Neural cell (in vitro differentiated cells): ENCODE results near the gene ACOXL. TPM values are rescaled to one million over a fixed set of nuclear protein-coding genes. Genes with fewer than 3 reads are reported as not detected.

ENCODE experiments used
- H2AFZ ChIP-seq: fragments of 200-600, 300-800 bp; sonication (generic), shearing (Covaris generic); 2 replicates; pipeline ENCODE4 v1.6.0; 2014; ENCODE audit warnings: low read depth, mild to moderate bottlenecking, antibody characterized with exemption, low read length, moderate library complexity
- H3F3A ChIP-seq: fragments of 200-600 bp; shearing (Covaris generic); 2 replicates; pipeline ENCODE4 v1.6.1; 2016; ENCODE audit warnings: mild to moderate bottlenecking, moderate library complexity, mixed read lengths, antibody characterized with exemption, low read length; ENCODE audit not compliant: insufficient read depth, poor library complexity, severe bottlenecking
- H3K27ac ChIP-seq: fragments of 200-600, 300-800 bp; sonication (generic), shearing (Covaris generic); 2 replicates; pipeline ENCODE4 v1.5.1; 2014; ENCODE audit warnings: mild to moderate bottlenecking, low read length, moderate library complexity
- H3K27me3 ChIP-seq: fragments of 300-800, 200-600 bp; sonication (generic), shearing (Covaris generic); 2 replicates; pipeline ENCODE4 v1.6.0; 2014; ENCODE audit warnings: mild to moderate bottlenecking, low read depth, low read length, moderate library complexity; ENCODE audit not compliant: insufficient read depth
- H3K36me3 ChIP-seq: fragments of 300-800, 200-600 bp; sonication (generic), shearing (Covaris generic); 2 replicates; pipeline ENCODE4 v1.5.1; 2014; ENCODE audit warnings: mild to moderate bottlenecking, antibody characterized with exemption, low read length, moderate library complexity; ENCODE audit not compliant: insufficient read depth
- H3K4me2 ChIP-seq: fragments of 300-800, 200-600 bp; sonication (generic), shearing (Covaris generic); 2 replicates; pipeline ENCODE4 v1.6.0; 2014; ENCODE audit warnings: mild to moderate bottlenecking, low read length
- H3K4me3 ChIP-seq: fragments of 300-800, 200-600 bp; sonication (generic), shearing (Covaris generic); 2 replicates; pipeline ENCODE4 v1.5.1; 2014; ENCODE audit warnings: mild to moderate bottlenecking, low read length, moderate library complexity
- H3K79me2 ChIP-seq: fragments of 200-600 bp; shearing (Covaris generic); replicated peaks from 2 replicates; pipeline ENCODE4 v1.6.0; 2014; ENCODE audit warnings: mild to moderate bottlenecking, low read length, moderate library complexity; ENCODE audit not compliant: insufficient read depth
- H3K9ac ChIP-seq: fragments of 300-800, 200-600 bp; sonication (generic), shearing (Covaris generic); 2 replicates; pipeline ENCODE4 v1.6.1; 2016; ENCODE audit warnings: mild to moderate bottlenecking, low read length, mixed read lengths
- H3K9me2 ChIP-seq: fragments of 200-600 bp; shearing (Covaris generic); 2 replicates; pipeline ENCODE4 v1.6.1; 2016; ENCODE audit warnings: mild to moderate bottlenecking, low read length, mixed read lengths; ENCODE audit not compliant: insufficient read depth
- H3K9me3 ChIP-seq: fragments of 200-600, 300-800 bp; sonication (generic), shearing (Covaris generic); 2 replicates; pipeline ENCODE4 v1.6.1; 2016; ENCODE audit warnings: mild to moderate bottlenecking, mixed run types, low read length, moderate library complexity, mixed read lengths
- H4K20me1 ChIP-seq: fragments of 200-600 bp; shearing (Covaris generic); 2 replicates; pipeline ENCODE4 v1.6.1; 2016; ENCODE audit warnings: mild to moderate bottlenecking, mixed run types; ENCODE audit not compliant: insufficient read depth
- CTCF ChIP-seq: fragments of 450-650 bp; IDR thresholded peaks from 2 replicates; pipeline ENCODE4 v1.5.1; 2014; ENCODE audit warnings: antibody characterized with exemption, mild to moderate bottlenecking, moderate library complexity; ENCODE audit not compliant: poor library complexity, severe bottlenecking
- EP300 ChIP-seq: fragments of 450-650 bp; conservative IDR thresholded peaks from 2 replicates; pipeline ENCODE4 v1.6.1; 2014; ENCODE audit warnings: antibody characterized with exemption, mild to moderate bottlenecking, moderate library complexity; ENCODE audit not compliant: poor library complexity, severe bottlenecking
- EZH2 ChIP-seq: fragments of 200-600, 300-800 bp; shearing (Covaris generic), sonication (generic); IDR thresholded peaks from 2 replicates; pipeline ENCODE4 v1.6.1; 2014; ENCODE audit warnings: antibody characterized with exemption, low read length, borderline replicate concordance, mild to moderate bottlenecking; ENCODE audit not compliant: insufficient read depth, poor library complexity, severe bottlenecking
- MXI1 ChIP-seq: fragments of 450-650 bp; conservative IDR thresholded peaks from 2 replicates; pipeline ENCODE4 v1.6.1; 2014; ENCODE audit warnings: antibody characterized with exemption, mild to moderate bottlenecking; ENCODE audit not compliant: poor library complexity, severe bottlenecking
- POLR2AphosphoS5 ChIP-seq: IDR thresholded peaks from 2 replicates; pipeline ENCODE4 v1.6.1; 2012
- RAD21 ChIP-seq: fragments of 450-650 bp; conservative IDR thresholded peaks from 2 replicates; pipeline ENCODE4 v1.6.1; 2014; ENCODE audit warnings: antibody characterized with exemption, mild to moderate bottlenecking, moderate library complexity
- REST ChIP-seq: IDR thresholded peaks from 2 replicates; pipeline ENCODE4 v1.6.1; 2012; ENCODE audit warnings: borderline replicate concordance
- SMC3 ChIP-seq: fragments of 450-650 bp; conservative IDR thresholded peaks from 2 replicates; pipeline ENCODE4 v1.6.1; 2014; ENCODE audit warnings: antibody characterized with exemption, mild to moderate bottlenecking, moderate library complexity; ENCODE audit not compliant: poor library complexity
- TAF1 ChIP-seq: IDR thresholded peaks from 2 replicates; pipeline ENCODE4 v1.6.1; 2012; ENCODE audit warnings: low read depth
- polyA plus RNA-seq: library from polyadenylated mRNA; depleted of rRNA; stranded (reverse); fragments of >200 nt; gene quantifications from 2 replicates; pipeline ENCODE4 v1.2.3, GENCODE V29; 2014

ACOXL gene
- polyA plus RNA-seq, 1 donor from 2014 or later: not detected

- Histone ChIP-seq H3K27me3 (no peaks in the 10 kb centered on the region), H3K4me3 (no peak overlapping the region), H4K20me1 (no peaks in the 10 kb centered on the region), H3F3A (no peaks in the 10 kb centered on the region), H3K9me3 (no peaks in the 10 kb centered on the region), H3K4me2 (no peak overlapping the region), H3K9ac (no peak overlapping the region), H2AFZ (no peak overlapping the region), H3K9me2 (no peaks in the 10 kb centered on the region), H3K27ac (no peak overlapping the region), H3K36me3 (no peaks in the 10 kb centered on the region), H3K79me2 (no peaks in the 10 kb centered on the region)
- no peak for TF ChIP-seq MXI1
- no peak for TF ChIP-seq TAF1
- no peak for TF ChIP-seq REST
- no peak for TF ChIP-seq EP300
- TF ChIP-seq EZH2: no peak
- TF ChIP-seq RAD21: no peak
- no peak for TF ChIP-seq POLR2AphosphoS5
- TF ChIP-seq SMC3: no peak
- TF ChIP-seq CTCF: no peak
Measured at GRCh38 chr2:110773401-110773921, 41.1 kb downstream of the ACOXL start.

- Histone ChIP-seq H3K9ac (no peak overlapping the region), H3K4me3 (no peak overlapping the region), H3K4me2 (no peak overlapping the region), H3K36me3 (no peaks in the 10 kb centered on the region), H2AFZ (no peak overlapping the region), H3K27me3 (no peaks in the 10 kb centered on the region), H3K79me2 (no peaks in the 10 kb centered on the region), H4K20me1 (no peaks in the 10 kb centered on the region), H3K27ac (no peak overlapping the region), H3K9me3 (no peaks in the 10 kb centered on the region), H3K9me2 (no peaks in the 10 kb centered on the region), H3F3A (no peaks in the 10 kb centered on the region)
- TF ChIP-seq SMC3 (no peak), EZH2 (no peak), REST (no peak), POLR2AphosphoS5 (no peak), TAF1 (no peak), RAD21 (no peak), EP300 (no peak), CTCF (no peak), MXI1 (no peak)
Measured at GRCh38 chr2:110774701-110775100, 42.3 kb downstream of the ACOXL start.
